NCI-H1092 treated with DMSO at 0.1 percent for 48 hours (cell line): ENCODE data around the gene SYCP3.

Experiments
- DNase-seq: peaks from one replicate; lab custom pipeline; 2025; lab: John Stamatoyannopoulos, UW

SYCP3 gene

GRCh38 chr12:101738920-101739665, at the start of gene SYCP3:
TSS of gene SYCP3 (minus strand) at chr12:101739462. CDS start at chr12:101737935, 1,527 bp downstream.
- DNase-seq = no peak

DNA sequence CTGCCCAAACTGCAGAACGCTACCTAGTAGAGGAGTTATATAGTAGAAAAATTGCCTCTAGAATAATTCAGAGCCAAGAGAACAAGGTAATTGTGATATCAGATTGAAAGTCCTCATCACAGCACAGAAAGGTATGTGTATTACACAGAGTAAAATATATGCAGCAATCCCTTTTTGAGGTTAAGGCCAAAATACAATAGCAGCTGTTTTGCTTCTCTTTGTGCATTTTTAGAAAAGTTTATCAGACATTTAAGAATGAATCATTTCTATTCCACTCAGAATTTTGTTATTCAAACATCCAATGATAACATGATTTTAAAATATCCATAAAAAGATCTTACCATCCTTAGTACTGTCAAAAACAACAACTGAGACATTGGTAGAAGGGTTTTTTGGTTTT, 46.4 kb upstream of the SYCP3 start:
- DNase-seq = no peak

- DNase-seq = no peak
These were observed 45.1 kb upstream of the SYCP3 start for GRCh38 chr12:101784376-101784775.

GRCh38 chr12:101783838-101784237, 44.6 kb upstream of the SYCP3 start:
- no peak for DNase-seq

DNA sequence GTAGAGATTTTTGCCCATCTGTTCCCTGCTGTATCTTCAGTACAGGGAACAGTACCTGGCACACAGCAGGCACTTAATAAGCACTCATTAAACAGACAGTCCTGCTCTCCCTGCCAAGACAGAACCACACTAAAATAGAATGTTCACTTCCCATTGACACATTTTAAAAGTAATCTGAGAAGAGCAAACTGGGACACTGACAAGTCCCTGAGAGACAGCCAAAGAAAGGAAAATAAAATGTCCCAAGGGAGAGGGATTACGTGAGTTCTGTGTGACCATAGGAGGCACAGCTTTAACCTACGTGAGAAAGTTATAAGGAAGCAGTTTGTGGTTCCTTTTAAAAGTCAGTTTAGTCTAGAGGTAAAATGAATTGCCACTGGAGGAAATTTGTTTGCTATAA, 43.9 kb upstream of the SYCP3 start:
- no peak for DNase-seq

DNA sequence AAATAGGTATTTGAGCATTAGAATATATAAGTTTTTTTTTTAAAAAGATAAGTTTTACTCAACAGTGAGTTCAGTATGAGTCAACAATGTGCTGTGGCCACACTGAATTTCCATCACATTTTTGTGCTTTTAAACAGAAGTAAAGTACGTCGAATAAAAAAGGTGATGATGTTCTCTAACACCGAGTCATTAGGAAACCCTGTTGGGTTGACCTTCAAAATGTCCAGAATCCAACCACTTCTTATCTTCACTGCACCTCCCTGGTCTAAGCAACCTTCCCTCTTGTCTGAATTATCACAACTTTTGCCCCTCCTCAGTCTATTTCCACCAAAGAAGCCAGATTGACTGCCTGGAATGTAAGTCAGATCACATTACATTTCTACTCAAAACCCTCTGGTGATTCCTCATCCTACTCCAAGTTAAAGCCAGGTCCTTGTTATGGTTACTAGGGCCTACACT, 43.0 kb upstream of the SYCP3 start:
- no peak for DNase-seq

- DNase-seq = no peak
These were observed 42.6 kb upstream of the SYCP3 start for GRCh38 chr12:101781834-101782233.

DNA sequence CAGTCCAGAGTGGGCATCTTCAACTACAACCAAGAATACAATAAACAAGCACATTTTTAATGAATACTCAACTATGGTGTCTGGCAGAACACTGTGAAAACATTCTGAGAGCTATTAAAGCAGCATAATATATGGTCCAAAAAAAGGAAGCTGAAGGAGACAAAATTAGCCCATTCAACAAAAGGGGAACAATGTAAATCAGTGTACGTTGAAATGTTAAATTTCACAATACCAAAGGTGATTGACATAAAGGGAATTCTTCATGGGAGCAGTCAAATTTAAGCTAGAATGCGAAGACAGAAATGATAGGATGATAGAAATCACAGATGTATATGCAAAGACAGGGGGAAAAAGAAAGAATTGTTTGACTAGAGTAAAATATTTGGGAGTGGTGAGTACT, 41.3 kb upstream of the SYCP3 start:
- no peak for DNase-seq

DNA sequence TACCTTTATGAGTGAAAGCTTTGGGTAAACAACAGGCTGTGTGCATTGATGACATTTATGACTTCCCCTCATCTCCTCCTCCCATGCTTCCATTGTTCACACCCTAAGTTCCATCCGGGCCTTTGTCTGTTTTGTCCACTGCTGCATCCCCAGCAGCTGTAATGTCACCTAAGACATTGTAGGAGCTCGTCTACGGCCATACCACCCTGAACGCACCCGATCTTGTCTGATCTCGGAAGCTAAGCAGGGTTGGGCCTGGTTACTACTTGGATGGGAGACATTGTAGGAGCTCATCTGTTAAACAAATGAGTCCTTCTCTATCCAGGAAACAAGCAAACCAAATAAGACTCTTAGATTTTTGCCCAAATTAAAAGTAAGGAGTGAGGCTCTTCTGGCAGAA, 40.4 kb upstream of the SYCP3 start:
- no peak for DNase-seq

GRCh38 chr12:101779200-101779599, 39.9 kb upstream of the SYCP3 start:
- no peak for DNase-seq

DNA sequence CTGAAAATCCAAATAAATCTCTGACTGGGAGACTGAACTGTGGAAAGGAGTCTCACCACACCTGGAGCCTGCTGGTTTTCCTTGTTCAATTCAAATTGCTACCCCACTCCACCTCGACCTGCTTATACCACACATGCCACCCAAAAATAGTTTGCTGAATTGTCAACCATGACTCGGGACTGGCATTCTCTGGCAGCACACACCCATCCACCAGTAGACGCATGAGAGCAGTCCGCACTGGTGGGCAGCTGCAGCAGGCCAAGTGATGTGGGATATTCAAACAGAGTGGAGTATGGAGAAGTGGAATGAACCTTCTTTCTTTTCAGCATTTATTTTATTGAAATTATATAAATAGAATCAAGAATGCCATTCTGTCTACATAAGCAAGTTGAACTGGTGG, 38.7 kb upstream of the SYCP3 start:
- no peak for DNase-seq

GRCh38 chr12:101777485-101777884, 38.2 kb upstream of the SYCP3 start:
- DNase-seq = no peak

- no peak for DNase-seq
These were observed 36.6 kb upstream of the SYCP3 start for GRCh38 chr12:101775816-101776215.

DNA sequence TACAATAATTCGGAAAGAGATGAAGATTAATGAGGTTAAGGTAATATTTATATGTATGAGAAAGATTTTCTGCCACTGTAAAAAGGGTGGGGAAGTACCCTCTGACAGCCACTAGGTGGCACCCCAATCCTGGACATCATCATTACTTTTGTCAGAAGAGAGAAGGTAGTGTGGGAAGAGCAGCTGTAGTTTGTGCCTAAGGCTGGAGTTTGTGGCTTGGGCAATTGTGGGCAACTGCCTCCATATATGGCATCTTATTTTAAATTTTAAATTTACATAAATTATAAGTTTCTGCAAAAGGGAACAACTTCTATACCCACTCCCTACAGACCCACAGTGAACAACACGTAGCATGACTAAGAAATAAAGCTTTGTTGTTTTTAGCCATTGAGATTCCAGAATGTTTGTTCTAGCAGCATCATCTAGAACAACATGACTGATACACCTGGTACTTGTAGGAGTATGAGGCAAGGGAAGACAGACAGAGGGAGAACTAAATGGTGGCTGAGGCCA, 34.4 kb upstream of the SYCP3 start:
- peak; percentile 59 for DNase-seq

DNA sequence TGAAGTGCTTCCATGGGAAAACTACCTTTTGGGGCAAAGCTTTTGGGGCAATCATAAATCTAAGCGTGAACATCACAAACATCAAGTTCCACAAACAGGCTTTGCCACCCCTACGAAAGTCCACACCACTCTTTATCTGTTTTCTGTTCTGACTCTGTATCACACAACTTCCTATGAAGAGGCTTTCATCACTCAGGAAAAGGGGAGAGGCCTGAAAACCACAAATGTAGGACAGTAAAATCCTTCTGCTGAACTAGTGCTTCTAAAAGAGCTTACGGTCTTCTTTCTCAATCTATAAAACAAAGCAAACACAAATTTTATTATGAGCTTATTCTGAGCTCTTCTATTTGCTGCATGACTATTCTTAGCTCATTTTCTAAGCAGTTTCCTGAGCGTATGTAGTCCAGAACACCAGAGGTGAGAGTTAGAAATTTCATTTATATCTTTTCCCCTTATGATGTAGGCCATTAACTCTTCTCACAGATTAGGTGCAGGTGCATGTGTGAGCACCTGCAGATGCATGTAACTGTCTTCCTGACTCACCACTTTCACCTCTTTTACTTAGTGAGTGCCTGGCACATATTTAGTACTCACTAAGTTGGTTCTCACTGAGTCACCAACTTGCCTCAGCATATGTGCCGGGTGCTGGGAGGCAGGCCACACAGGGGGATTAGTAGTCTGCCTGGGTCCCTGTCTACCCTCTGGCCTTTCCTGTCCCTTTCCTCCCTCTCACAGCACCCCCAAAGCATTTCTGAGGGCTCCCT, 32.9 kb upstream of the SYCP3 start:
- no peak for DNase-seq

- no peak for DNase-seq
These were observed 30.6 kb upstream of the SYCP3 start for GRCh38 chr12:101769865-101770264.

DNA sequence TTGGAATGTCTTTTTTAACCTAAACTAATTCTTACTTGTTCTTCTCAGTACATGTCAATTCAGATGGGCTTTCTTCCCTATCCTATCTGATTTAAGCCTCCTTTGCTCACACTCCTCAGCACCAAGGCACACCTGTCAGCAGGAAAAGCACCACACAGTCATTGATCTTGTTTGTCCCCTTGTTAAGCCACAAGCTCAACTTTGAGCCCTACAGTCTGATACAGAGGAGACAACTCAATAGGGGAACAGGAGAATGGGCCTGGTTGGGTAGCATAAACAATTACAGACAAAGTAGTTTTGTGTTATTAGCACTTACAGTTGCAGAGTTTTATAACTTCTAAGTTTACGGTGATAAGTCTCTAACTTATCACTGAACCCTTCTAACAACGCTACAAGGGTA, 29.5 kb upstream of the SYCP3 start:
- no peak for DNase-seq

DNA sequence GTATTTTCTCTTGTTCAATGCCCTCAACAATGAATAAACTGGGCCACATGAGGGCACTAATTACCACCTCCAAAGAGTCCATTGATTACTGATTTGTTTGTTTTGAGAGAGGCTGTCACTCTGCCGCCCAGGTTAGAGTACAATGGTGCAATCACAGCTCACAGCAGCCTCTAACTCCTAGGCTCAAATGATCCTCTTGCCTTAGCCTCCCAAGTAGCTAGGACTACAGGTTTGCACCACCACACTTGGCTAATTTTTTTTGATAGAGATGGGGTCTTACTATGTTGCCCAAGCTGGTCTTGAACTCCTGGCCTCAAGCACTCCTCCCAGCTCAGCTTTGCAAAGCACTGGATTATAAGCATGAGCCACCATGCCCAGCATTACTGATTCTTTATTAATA, 28.3 kb upstream of the SYCP3 start:
- DNase-seq = no peak

DNA sequence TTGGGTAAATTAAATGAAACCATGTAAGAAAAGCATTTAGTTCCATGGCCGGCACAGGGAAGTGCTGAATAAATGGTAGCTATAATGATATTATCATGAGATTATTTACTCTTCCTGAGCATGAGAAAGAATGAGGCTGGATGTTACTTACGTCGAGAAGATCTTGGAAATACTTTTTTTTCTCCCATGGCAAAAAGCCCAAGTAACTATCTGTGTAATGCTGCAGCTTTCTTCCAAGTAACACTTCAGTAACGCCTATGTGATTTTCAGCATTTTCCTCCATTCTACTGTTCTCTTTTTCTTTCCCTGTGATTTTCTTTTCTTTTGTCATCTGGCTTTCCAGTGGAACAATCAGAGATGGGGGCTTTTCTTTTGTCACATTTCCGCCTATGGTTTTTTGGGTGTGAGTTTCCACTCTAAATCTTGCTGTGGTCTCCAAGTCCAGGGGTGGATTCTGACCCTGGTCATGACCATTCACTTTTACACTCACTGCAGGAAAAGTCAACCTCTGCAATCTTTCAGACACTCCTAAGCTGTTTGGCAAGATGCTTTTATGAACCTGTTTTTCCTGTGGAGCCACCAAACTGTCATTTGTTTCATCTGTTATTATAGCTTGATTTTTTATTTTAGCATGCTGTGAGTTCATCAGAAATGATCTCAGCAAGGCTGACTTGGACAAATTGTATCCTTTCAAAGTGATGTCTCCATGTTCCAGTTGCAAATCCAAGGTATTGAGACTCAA, 25.0 kb upstream of the SYCP3 start:
- DNase-seq = no peak

DNA sequence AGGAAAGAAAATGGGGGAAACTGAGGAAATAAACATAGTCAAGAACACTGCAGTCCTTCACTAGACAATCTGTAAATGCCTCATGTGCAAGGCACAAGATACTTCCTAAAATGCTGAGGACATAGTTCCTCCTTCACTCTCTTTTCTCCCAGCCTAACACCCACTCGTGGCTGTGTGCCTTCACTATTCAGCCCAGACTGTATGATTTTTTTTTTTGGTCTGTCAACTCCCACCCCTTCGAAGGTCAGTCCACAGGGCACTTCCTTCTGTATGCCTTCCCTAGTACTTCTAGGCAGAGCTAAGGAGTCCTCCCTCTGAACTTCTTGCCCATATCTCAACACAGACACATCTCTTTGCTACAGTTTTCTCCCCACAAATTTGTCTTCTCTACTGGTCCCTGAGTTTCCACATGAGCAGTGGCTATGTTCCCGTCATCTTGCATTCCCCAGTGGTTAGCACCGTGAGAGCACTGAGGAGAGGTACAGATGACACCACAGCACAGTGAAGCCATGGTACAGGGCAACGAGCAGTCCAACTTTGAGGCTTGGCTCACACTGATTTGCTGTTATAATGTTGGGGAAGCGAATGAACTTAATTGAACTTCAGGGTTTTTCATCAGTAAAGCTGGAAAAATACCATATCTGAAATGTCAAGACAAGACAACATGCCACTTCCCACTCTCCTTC, 24.1 kb upstream of the SYCP3 start:
- DNase-seq = no peak

GRCh38 chr12:101761781-101762180, 22.5 kb upstream of the SYCP3 start:
- no peak for DNase-seq

GRCh38 chr12:101761350-101761749, 22.1 kb upstream of the SYCP3 start:
- DNase-seq = no peak
